Immature natural killer cell (primary cell): ENCODE measurements around the gene FIGNL2. TPM values are rescaled to one million over a fixed set of nuclear protein-coding genes. Genes with fewer than 3 reads are reported as not detected.
A peak's percentile ranks its signal among the peaks of the same experiment; 100 is the strongest.

Source experiments
- DNase-seq, 3 donors: peaks; one replicate each; pipeline ENCODE4 v3.0.0; 2022; ENCODE audit warnings: mixed read lengths in 1 of 3
- H3K27ac Mint-ChIP-seq, 6 donors: one replicate each; pipeline ENCODE4 v1.8.0; 2020; ENCODE audit warnings: mixed read lengths in 6 of 6, mild to moderate bottlenecking in 5 of 6, inconsistent platforms in 4 of 6, moderate library complexity in 3 of 6
- H3K27me3 Mint-ChIP-seq, 3 donors: one replicate each; pipeline ENCODE4 v1.8.0; 2020 to 2021; ENCODE audit warnings: low read depth in 3 of 3, mild to moderate bottlenecking in 3 of 3, mixed read lengths in 3 of 3, moderate library complexity in 3 of 3, inconsistent platforms in 1 of 3
- H3K36me3 Mint-ChIP-seq, 3 donors: one replicate each; pipeline ENCODE4 v1.8.0; 2020; ENCODE audit warnings: mixed read lengths in 3 of 3, inconsistent platforms in 2 of 3, mild to moderate bottlenecking in 2 of 3
- H3K4me1 Mint-ChIP-seq, 2 donors: one replicate each; pipeline ENCODE4 v1.8.0; 2020; ENCODE audit warnings: inconsistent platforms in 2 of 2, mild to moderate bottlenecking in 2 of 2, mixed read lengths in 2 of 2, moderate library complexity in 1 of 2
- H3K4me3 Mint-ChIP-seq, 5 donors: one replicate each; pipeline ENCODE4 v1.8.0; 2020; ENCODE audit warnings: mild to moderate bottlenecking in 5 of 5, mixed read lengths in 5 of 5, inconsistent platforms in 3 of 5, moderate library complexity in 3 of 5
- H3K9me3 Mint-ChIP-seq, 6 donors: one replicate each; pipeline ENCODE4 v1.8.0; 2020; ENCODE audit warnings: mild to moderate bottlenecking in 6 of 6, mixed read lengths in 6 of 6, inconsistent platforms in 4 of 6, moderate library complexity in 3 of 6
- polyA plus RNA-seq, 3 donors: library from polyadenylated mRNA; unstranded; fragments of 300-500 nt; fragmentation: Illumina TruSeq; gene quantifications; one replicate each; pipeline ENCODE4 v1.2.3, GENCODE V29; 2021

Gene FIGNL2
- under 1 TPM in 1 of 3 donors, not detected in 2; 0.07 TPM for polyA plus RNA-seq

- Mint-ChIP-seq H3K9me3 (no peaks in the 10 kb centered on the region), H3K36me3 (no peaks in the 10 kb centered on the region), H3K4me1 (peaks cover 8 to 12% of the 10 kb centered on the region in 2 donors), H3K27me3 (peaks cover 9 to 33% (median 9%) of the 10 kb centered on the region in 3 donors), H3K4me3 (peak within 1 kb of the TSS; percentile 12 to 62 (median 53)), H3K27ac (no peak within 1 kb of the TSS)
- no peak for DNase-seq
Measured at GRCh38 chr12:51848326-51848727, at the start of gene FIGNL2. Gene FIGNL2, minus strand, starts transcription at chr12:51848718. Its CDS starts 26,305 bp downstream, at chr12:51822413.

- H3K4me1 Mint-ChIP-seq = no peaks in the 10 kb centered on the region
- peaks cover 0 to 6% (median 4%) of the 10 kb centered on the region in 3 donors for H3K27me3 Mint-ChIP-seq
- H3K36me3 Mint-ChIP-seq = no peaks in the 10 kb centered on the region
- H3K9me3 Mint-ChIP-seq = no peaks in the 10 kb centered on the region
- no peak overlapping the region for H3K4me3 Mint-ChIP-seq
- DNase-seq = no peak
- no peak overlapping the region for H3K27ac Mint-ChIP-seq
Measured at GRCh38 chr12:51897181-51897580, 48.7 kb upstream of the FIGNL2 start.

- no peaks in the 10 kb centered on the region for H3K9me3 Mint-ChIP-seq
- DNase-seq = no peak
- no peaks in the 10 kb centered on the region for H3K4me1 Mint-ChIP-seq
- H3K36me3 Mint-ChIP-seq = no peaks in the 10 kb centered on the region
- peaks cover 0 to 6% (median 3%) of the 10 kb centered on the region in 3 donors for H3K27me3 Mint-ChIP-seq
- H3K27ac Mint-ChIP-seq = peak overlapping the region in 1 of 6 donors; percentile 45
- no peak overlapping the region for H3K4me3 Mint-ChIP-seq
Measured at GRCh38 chr12:51896236-51896635, 47.7 kb upstream of the FIGNL2 start.

- peaks cover 1 to 6% (median 3%) of the 10 kb centered on the region in 3 donors for H3K27me3 Mint-ChIP-seq
- no peak overlapping the region for H3K4me3 Mint-ChIP-seq
- H3K9me3 Mint-ChIP-seq = no peaks in the 10 kb centered on the region
- no peak overlapping the region for H3K27ac Mint-ChIP-seq
- no peaks in the 10 kb centered on the region for H3K36me3 Mint-ChIP-seq
- H3K4me1 Mint-ChIP-seq = no peaks in the 10 kb centered on the region
- DNase-seq = no peak
Measured at GRCh38 chr12:51895378-51896135, 47.0 kb upstream of the FIGNL2 start.

- H3K27ac Mint-ChIP-seq = no peak overlapping the region
- H3K36me3 Mint-ChIP-seq = no peaks in the 10 kb centered on the region
- no peak overlapping the region for H3K4me3 Mint-ChIP-seq
- peaks cover 0 to 6% (median 1%) of the 10 kb centered on the region in 3 donors for H3K27me3 Mint-ChIP-seq
- no peak for DNase-seq
- H3K4me1 Mint-ChIP-seq = no peaks in the 10 kb centered on the region
- H3K9me3 Mint-ChIP-seq = no peaks in the 10 kb centered on the region
Measured at GRCh38 chr12:51893786-51894185, 45.3 kb upstream of the FIGNL2 start.

- Mint-ChIP-seq H3K27me3 (peaks cover 1 to 6% (median 2%) of the 10 kb centered on the region in 3 donors), H3K36me3 (no peaks in the 10 kb centered on the region), H3K9me3 (no peaks in the 10 kb centered on the region), H3K4me3 (no peak overlapping the region), H3K27ac (no peak overlapping the region), H3K4me1 (peaks cover 0 to 4% of the 10 kb centered on the region in 2 donors)
- DNase-seq = no peak
Measured at GRCh38 chr12:51891843-51892242, 43.3 kb upstream of the FIGNL2 start.

GRCh38 chr12:51890511-51891171 lies 42.1 kb upstream of the FIGNL2 start:
- Mint-ChIP-seq H3K4me3 (no peak overlapping the region), H3K9me3 (no peaks in the 10 kb centered on the region), H3K36me3 (no peaks in the 10 kb centered on the region), H3K27ac (no peak overlapping the region), H3K27me3 (peaks cover 1 to 6% (median 6%) of the 10 kb centered on the region in 3 donors), H3K4me1 (peaks cover 7 to 13% of the 10 kb centered on the region in 2 donors)
- DNase-seq = no peak

GRCh38 chr12:51890133-51890464 lies 41.6 kb upstream of the FIGNL2 start:
- no peaks in the 10 kb centered on the region for H3K36me3 Mint-ChIP-seq
- H3K27ac Mint-ChIP-seq = no peak overlapping the region
- H3K9me3 Mint-ChIP-seq = no peaks in the 10 kb centered on the region
- DNase-seq = no peak
- H3K4me1 Mint-ChIP-seq = peaks cover 7 to 14% of the 10 kb centered on the region in 2 donors
- H3K27me3 Mint-ChIP-seq = peaks cover 1 to 6% (median 6%) of the 10 kb centered on the region in 3 donors
- no peak overlapping the region for H3K4me3 Mint-ChIP-seq

GRCh38 chr12:51889216-51890132 lies 41.0 kb upstream of the FIGNL2 start:
- no peak for DNase-seq
- Mint-ChIP-seq H3K4me3 (no peak overlapping the region), H3K9me3 (no peaks in the 10 kb centered on the region), H3K27me3 (peaks cover 1 to 6% (median 6%) of the 10 kb centered on the region in 3 donors), H3K36me3 (no peaks in the 10 kb centered on the region), H3K4me1 (peaks cover 7 to 14% of the 10 kb centered on the region in 2 donors), H3K27ac (no peak overlapping the region)

- no peak for DNase-seq
- Mint-ChIP-seq H3K9me3 (no peaks in the 10 kb centered on the region), H3K4me1 (peaks cover 7 to 14% of the 10 kb centered on the region in 2 donors), H3K4me3 (no peak overlapping the region), H3K27me3 (peaks cover 1 to 6% (median 6%) of the 10 kb centered on the region in 3 donors), H3K27ac (no peak overlapping the region), H3K36me3 (no peaks in the 10 kb centered on the region)
Measured at GRCh38 chr12:51888316-51889215, 40.0 kb upstream of the FIGNL2 start.

GRCh38 chr12:51887476-51888315 lies 39.2 kb upstream of the FIGNL2 start, which contains the start of gene ANKRD33:
Gene ANKRD33, plus strand, starts transcription at chr12:51888103. Its CDS starts 84 bp downstream, at chr12:51888187.
- H3K27me3 Mint-ChIP-seq = peaks cover 1 to 6% (median 2%) of the 10 kb centered on the region in 3 donors
- no peak within 1 kb of the TSS for H3K4me3 Mint-ChIP-seq
- H3K36me3 Mint-ChIP-seq = no peaks in the 10 kb centered on the region
- no peaks in the 10 kb centered on the region for H3K9me3 Mint-ChIP-seq
- DNase-seq = peak in 1 of 3 donors; percentile 12
- peak within 1 kb of the TSS in 2 of 6 donors; percentile 72 to 77 for H3K27ac Mint-ChIP-seq
- H3K4me1 Mint-ChIP-seq = peaks cover 7 to 14% of the 10 kb centered on the region in 2 donors
